GM20431 (cell line): Measurements from ENCODE around the gene HORMAD2.
"Not testable (repeated sequence)": the region's sequence is repeated elsewhere in the genome, so short reads cannot be mapped to it uniquely, and the experiment has no call there.

ENCODE experiments used
- in situ Hi-C: fragments of 300-500 bp; cut with MseI, MboI; formaldehyde crosslinking; loops from one replicate; pipeline ENCODE4 v1.15.0; 2020; ENCODE audit warnings: low sequenced_read_pairs; ENCODE audit not compliant: unreplicated experiment

The HORMAD2 gene

DNA sequence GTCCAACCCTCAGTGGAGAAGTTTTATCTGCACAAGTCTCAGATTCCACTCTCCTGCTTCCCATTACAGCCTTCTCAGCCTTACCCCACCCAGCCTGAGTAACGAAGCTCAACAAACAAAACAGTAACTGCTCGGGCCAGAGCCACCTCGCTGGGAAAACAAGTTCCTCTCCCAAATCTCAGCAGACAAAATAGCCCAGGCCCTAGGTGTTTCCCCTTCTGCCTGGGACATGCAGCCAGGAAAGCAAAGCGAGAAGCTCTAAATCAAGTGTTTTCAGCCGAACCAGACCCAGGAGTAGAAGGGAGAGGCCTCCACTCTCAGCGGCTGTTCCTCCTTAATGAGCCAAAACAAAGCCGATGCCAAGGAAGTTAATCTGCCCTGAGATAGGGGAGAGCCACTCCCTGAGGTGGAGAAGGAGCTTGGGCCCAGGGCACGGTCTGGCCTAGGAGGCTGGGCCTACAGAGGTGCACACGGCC lies 122.3 kb downstream of the HORMAD2 start:
- in situ Hi-C loops, result no loop called here

DNA sequence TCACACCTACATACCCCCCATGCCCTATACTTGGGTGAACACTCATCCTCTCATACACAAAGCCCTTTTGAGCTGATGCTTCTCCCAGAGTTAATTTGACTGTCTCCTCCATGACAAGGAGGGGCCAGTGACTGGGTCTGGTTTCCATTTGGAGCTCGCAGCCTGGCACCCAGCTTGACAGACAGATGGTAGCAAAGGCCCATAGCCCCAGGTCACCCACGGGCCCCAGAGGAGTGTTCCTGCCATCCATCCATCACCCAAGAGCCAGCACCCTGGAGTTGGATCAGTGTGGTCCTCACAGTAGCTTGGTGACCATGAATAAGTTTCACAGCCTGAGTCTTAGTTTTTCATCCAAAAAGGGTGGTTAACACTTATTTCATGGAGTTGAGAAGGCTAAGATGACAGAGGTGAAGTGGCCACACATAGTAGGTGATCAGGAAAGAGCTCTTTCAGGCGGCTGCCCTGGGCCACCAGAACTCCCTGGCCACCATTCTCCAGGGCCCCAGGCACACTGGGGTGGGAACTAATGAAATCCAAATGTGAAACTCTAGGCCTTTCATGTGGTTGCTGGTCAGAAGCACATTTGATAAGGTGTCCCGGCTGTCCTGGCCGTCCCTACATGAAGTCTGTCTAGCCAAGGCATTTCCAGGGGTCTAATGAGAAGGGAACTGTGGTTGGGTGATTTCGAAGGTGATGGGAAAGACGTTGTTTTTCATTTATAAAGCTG lies 123.9 kb downstream of the HORMAD2 start:
- in situ Hi-C loops, result no loop called here

DNA sequence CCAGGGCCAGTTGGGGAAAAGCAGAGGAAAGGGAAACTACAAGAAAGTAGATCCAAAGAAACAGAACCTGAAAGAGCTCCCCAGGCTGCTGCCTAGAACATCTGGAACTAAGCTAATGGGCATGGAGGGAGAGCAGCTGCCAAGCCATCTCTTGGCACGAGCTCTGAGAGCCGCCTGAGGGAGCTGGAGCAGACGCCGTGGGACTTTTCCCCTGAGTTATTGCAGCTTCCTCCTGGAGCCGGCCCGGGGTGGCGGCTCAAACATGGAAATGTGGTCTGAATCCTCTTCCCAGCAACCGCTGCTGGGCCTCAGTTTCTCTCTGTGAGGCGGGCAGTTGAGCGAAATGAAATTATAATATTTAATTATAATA lies 124.5 kb downstream of the HORMAD2 start:
- in situ Hi-C loops, result no loop called here

DNA sequence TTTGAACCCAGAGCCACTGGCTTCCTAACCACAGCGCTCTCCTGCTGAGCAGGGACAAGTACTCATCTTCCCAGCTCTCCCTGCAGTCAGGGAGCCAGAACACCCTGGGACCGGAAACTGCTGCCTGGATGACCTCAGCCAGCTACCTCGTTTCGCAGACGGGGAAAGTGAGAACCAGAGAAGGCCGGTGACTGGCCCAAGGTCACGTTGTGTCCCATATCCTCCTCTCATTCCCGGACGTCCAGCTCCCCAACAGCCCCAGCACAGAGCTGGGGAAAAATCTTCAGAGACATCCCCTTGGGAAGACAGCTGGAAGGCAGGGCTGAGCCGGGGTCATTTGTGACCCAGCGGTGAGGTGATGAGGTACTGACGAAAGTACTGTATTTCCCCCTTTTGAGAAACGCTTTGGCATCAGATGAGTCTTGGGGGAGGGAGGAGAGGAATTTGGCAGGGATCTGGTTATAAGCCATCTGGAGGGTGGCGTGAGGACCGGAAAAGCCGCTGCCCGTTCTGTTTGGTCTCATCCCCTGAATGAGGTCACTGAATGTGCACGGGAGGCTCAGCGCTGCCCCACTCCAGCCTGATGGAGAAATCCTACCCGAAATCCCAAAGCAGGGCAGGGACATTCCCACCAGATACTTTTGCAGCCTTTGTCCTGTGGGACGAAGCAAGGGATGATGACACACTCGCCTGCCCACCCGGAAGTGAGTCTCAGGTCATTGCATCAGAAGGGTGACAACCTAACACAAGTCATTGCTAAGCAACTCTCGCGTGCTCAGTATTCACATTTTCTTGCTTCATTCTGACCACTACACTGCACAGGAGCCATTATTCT lies 125.2 kb downstream of the HORMAD2 start:
- in situ Hi-C loops, result no loop called here

DNA sequence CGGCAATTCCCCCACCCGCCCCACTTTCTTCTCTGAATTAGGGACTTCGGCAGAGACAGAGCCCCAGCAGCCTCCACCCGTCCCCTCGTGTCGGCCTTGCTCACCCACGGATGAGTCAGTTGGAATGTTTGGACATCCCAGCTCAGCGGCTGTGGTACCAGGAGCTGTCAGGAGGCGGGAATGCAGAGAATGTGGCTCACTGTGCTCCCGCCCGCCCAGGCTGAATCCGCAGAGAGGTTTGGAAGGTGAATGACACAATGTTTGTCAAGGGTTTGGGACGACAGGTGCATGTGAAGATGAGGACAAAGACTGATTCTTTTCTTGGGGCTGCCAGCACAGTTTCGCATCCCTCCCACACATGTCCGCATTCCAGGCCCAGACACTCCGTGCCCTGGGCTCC lies 126.7 kb downstream of the HORMAD2 start:
- in situ Hi-C loops, result no loop called here

DNA sequence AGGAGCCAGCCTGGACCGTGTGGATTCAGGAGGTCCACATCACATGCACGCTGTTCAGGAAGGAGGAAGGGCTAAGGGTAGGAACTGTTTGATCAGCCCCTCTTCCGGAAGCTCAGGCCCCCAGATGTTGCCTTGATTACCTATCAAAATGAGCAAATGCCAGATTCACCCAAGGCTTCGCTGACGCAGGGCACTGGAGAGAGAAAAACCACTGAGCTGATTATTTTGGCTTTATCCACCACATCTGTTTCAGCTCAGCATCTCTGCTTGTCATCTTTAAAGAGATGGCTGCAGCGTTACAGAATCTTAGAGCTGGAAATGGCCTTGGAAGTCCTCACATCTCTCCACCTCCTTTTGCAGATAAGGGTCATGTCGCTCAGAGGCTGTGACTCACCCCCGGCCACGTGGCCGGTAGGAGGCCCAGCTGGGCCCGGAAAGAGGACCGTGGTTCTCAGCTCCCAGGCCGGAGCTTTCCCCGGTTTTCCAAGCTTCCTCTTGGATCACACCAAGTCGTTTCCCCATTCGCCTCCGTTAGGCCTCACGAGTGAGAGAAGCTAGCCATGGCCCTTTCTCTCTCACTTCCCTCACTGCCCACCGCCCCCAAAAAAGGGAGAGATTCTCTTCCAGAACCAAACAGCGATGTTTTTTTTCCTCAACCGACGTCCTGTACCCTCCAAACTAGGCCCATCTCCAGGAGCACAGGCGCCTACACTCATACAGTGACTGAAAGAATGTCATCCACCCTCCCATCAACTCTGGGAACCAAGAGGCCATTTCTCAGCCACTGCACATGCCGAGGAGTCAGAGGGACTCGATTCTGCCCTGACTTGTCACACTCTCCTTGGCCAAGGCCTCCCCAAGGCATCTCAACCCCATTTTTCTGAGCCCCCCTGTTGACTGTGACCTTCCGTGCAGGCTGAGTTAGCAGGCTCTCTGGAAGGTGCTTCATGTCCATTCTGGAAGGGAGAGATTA lies 128.7 kb downstream of the HORMAD2 start:
- in situ Hi-C loops, result no loop called here

DNA sequence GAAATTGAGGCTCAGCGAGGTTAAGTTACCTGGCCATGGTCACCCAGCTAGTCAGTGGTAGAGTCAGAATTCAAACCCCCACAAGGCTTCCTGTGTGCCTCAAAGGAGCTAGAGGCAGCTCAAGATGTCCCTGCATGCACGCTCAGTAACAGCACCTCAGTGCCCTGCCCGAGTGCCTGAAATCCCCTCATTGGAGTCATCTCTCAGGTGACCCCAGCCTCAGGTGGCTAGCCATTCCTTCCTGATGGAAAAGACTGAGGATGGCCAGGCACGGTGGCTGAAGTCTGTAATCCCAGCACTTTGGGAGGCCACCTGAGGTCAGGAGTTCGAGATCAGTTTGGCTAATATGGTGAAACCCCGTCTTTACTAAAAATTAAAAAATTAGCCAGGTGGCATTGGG lies 129.4 kb downstream of the HORMAD2 start:
- in situ Hi-C loops, result no loop called here

DNA sequence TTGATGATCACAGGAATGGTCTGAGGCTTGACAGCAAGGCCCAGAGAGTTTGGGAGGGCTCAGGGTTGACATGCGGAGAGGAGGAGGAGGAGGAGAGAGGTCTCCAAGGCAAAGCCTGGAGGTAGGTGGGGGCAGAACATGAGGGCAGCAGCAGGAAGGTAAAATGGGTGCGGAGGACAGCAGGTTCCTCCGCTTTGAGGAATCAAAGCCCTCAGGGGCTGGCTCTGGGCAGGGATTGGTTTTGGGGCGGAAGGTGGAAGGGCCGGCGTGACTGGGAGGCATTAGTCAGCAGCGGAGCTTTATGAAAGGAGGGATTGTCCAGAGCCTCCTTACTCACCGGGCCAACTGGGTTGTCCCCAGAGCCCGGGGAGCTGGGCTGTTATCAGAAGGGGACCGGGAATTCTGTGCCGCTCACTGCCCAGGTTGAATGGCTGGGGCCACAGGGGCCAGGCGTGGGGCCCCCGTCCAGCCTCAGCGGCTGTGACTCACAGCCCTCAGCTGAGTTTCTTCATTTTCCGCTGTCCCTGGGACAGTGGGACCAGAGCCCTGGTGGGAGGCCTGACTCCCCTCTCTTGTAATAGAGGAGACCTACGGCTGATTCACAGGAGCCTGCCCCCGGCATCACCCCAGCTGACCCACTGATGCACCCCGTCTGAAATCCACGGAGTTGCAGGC lies 130.1 kb downstream of the HORMAD2 start:
- in situ Hi-C loops, result no loop called here

DNA sequence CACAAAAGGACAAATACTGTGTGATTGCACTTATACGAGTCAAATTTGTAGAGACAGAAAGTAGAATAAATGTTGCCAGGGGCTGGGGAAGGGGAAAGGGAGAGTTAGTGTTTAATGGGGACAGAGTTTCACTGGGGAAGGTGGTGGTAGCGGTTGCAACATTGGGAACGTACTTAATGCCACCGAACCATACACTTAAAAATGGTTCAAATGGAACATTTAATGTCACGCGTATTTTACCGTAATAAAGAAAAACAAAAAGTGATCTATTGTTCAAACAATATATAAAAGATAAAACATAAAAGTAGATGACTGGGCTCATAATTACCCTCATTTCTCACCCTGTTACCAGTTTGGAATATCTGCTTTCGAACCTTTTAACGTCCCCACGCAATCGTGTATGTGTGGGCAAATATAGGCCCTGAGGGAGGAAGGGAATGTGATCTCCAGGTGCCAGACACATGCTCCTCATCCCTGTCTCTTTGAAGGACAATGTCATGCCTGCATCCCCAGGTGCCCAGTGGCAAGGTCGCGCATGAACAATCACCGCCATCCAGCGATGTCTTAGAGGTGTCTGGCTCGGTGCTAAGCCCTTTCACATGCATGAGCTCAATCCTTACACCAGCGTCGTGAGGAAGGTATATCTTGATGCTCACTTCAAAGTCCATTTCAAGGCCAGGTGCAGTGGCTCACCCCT lies 131.0 kb downstream of the HORMAD2 start:
- in situ Hi-C loops, result no loop called here

DNA sequence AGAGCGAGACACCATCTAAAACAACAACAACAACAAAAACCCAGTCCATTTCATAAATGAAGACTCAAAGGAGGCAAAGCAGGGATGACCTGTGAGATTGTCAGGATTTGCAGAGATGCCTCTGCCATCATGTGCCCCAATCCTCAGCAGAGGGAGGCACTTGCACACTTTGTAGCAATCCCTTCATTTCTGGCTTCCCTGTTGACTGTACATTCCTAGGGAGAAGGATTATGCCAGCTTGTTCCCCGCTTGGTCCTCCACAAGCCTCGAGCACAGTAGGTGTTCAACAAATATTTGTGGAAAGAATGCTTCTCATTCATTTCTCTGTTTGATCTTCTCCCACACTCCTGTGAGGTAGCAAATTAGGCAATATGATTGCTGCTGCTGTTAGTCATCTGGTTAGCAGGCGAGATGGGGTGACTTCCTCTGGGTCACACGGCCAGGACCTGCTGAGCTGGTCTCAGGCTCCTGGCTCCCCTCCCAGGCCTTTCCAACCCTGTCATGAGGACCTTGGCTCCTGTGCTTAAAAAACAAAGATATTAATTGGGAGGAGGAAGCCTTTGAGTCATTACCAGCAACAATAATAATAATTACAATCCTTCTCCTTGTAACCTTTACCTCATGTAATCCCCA lies 132.2 kb downstream of the HORMAD2 start:
- in situ Hi-C loops, result no loop called here

DNA sequence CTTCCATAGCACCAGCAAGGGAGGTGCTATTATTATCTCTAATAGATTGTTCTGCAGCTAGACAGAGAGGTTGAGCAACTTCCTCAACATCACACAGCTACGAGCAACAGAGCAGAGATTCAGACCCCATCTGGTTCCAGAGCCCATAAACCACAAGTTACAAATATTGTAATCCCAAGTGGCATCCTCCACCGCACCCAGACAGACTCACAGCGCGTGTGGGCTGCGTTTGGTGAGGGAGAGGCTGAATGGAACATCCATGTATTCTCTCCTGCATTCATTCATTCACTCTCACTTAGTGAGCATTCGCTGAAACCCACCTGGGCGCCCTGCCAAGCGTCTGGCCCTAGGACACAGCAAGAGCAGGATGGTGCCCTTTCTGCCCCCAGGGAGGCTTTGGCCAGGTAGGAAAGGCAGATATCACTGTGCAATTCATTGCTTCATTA lies 132.8 kb downstream of the HORMAD2 start:
- in situ Hi-C loops, result no loop called here

DNA sequence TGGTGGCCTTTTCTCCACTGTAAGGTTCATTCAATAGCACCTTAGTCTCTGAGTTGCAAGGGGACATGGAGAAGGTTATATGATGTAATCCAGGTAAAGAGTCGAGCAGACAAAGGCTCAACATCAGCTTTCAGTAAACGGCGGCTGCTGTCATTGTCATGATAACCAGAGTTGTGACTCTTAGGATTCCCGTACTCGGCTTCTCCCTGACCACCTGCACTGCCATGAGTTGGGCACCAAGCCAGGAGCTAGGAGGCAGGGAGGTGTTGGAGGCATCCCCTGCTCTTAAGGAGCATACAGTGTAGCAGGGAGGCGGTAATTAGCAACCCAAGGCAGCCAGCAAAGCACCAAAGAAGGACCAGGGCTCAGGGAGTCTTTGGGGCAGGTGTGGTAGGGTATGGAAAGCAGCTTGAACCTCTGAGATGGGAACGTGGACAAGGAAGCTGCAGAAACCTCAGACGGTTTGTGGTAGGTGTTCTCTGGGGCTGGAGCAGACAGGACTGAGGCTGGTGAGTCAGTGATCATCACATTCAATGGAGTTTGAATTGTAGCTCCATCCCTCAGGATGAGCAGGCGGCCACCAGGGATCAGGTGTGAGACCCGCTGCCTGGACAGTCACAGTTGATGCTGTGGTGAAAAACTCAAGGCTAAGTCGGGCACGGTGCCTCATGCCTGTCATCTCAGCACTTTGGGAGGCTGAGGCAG lies 134.6 kb downstream of the HORMAD2 start:
- in situ Hi-C loops, result no loop called here

DNA sequence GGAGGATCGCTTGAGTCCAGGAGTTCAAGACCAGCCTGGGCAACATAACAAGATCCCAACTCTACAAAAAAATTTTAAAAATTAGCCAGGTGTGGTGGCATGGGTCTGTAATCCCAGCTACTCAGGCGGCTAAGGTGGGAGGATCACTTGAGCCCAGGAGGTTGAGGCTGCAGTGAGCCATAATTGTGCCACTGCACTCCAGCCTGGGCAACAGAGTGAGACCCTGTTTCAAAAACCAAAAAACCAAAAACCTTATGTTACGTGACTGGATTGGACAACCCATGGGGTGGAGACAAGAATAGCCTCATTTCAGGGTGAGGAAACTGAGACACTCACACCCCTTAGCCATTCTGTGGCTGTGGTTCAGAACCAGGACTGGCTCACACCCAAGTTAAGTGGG lies 136.0 kb downstream of the HORMAD2 start:
- in situ Hi-C loops, result not testable (repeated sequence)

DNA sequence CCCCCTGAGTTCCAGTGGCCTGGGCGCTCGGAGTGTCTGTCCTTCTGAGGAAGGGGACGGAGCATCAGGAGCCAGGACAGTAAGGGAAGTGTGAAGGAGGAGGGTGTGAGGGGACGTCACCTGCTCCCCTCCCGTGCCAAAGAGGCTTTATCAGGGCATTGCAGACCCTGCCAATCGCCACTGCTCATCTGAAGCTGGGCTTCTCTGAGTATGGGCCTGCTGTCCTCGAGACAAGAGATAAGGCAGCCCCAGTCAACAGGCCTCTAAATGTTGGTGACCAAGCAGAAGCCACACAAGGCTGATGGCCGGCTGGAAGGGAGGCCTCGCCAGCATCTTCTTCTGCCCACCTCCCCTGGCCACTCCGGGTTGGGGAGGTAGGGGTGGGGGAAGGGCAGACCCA lies 136.4 kb downstream of the HORMAD2 start:
- in situ Hi-C loops, result no loop called here

DNA sequence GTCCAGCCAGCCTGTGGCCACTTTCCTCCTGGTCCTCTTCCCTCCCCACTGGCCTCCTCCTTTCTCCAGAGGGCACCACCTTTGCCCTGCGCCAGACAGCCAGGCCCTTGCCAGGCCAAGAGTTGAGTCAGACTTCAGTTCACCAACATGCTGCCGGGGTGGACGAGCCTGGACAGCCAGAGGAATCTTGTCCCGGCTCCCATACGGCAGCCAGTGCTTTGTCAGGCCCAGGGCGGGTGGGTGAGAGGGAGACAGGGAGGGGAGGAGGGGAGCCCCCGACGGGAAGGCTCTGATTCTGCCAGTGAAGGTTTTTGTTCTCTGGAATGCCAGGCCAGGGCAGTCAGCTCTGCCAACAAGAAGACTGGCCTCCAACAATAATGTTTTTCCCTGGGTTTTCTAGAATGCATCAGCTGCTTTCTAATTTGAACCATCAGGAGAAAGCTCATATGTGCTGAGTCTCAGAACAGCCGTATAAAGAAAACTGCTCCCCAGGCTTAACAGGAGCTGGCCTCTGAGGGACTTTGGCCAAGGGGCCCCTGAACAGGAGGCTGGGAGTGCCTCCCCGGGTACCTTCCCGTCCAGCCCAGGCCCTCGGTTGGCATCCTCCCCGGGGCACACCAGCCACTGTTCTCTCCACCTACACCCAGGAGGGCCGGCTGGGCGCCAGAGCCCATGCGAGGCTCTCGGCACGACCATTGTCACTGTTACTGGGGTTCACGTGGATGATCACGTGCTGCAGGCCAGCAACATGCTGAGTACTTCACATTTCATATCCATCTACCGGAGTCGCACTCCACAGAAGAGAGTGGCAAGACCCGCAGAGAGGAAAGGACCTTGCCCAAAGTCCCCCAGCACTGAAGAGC lies 137.7 kb downstream of the HORMAD2 start:
- in situ Hi-C loops, result no loop called here

DNA sequence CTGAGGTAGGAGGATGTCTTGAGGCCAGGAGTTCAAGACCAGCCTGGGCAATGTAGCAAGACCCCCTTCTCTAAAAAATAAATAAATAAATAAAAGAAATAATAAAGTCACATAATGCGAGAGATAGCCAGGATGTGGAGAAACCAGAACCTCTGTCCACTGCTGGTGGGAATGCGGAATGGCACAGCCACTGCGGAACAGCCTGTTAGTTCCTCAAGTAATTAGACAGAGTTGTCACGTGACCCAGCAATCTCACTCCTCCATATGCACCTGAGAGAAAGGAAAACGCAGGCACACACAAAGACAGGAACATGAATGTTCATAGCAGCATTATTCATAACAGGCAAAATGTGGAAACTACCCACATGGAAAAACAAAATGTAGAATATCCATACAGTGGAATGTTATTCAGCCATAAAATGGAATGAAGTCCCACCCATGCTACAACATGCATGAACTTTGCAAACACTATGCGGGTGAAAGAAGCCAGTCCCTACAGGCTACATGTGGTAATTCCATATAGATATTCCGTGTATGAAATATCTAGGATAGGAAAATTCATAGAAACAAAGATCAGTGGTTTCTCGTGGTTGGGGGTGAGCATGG lies 138.9 kb downstream of the HORMAD2 start:
- in situ Hi-C loops, result no loop called here
